Loucy (cell line): ENCODE data around the gene GNB1L.

Experiments
- EZH2phosphoT487 ChIP-seq: fragments of 200-600 bp; IDR thresholded peaks from 2 replicates; pipeline ENCODE4 v1.6.1; 2018; ENCODE audit warnings: antibody characterized with exemption, mild to moderate bottlenecking, moderate library complexity, borderline replicate concordance
- TF ChIP-seq, protein P1 (sequence below): fragments of 200-600 bp; sonication (generic); conservative IDR thresholded peaks from 2 replicates; pipeline ENCODE4 v1.5.1; 2014; ENCODE audit warnings: mild to moderate bottlenecking, antibody characterized with exemption, low read length

DNA sequence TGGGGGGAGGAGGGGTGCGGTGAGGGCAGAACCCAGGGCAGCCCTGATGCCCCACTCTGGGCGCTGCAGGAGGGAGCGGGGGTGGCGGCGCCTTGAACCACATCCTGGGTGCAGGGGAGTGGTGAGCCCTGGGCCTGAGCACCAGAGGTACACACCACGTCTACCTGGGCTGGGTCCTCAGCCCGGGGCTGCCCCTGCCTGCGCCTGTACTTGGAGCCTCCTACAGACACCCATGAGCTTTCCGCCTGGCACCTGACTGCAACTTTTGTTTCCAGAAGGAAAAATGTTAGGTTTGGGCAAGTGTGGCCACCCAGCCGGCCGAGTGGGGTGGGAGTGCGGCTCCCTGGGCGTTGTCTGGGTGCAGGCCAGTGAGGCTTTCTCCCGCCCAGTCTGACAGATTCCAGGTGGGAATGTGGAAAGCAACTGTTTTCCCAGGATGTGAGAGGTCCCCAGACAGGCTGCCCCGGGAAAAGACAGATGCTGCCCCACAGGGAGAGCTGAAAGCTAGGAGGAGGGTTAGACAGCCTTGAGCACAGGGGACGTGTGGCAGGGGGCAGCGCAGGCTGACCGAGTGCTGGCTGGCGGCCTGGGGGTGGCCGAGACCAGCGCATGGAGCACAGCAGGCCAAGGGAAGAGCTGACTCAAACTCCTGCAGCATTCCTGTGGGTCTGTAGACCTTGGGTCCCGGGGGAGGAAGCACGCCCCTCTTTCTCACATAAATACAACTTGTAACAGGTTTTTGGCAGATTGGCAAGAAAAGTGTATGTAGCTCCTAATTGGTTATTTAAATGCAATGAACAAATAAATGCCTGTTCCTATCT, 44.1 kb downstream of the GNB1L start:
- TF ChIP-seq, protein P1, sequence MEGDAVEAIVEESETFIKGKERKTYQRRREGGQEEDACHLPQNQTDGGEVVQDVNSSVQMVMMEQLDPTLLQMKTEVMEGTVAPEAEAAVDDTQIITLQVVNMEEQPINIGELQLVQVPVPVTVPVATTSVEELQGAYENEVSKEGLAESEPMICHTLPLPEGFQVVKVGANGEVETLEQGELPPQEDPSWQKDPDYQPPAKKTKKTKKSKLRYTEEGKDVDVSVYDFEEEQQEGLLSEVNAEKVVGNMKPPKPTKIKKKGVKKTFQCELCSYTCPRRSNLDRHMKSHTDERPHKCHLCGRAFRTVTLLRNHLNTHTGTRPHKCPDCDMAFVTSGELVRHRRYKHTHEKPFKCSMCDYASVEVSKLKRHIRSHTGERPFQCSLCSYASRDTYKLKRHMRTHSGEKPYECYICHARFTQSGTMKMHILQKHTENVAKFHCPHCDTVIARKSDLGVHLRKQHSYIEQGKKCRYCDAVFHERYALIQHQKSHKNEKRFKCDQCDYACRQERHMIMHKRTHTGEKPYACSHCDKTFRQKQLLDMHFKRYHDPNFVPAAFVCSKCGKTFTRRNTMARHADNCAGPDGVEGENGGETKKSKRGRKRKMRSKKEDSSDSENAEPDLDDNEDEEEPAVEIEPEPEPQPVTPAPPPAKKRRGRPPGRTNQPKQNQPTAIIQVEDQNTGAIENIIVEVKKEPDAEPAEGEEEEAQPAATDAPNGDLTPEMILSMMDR, result no peak
- TF ChIP-seq EZH2phosphoT487, result no peak
